SKM-1 (cell line): ENCODE measurements around the gene NTM.

Source experiments
- DNase-seq: peaks from one replicate; lab custom pipeline; 2025; ENCODE audit not compliant: unreplicated experiment; lab: John Stamatoyannopoulos, UW

Gene NTM

DNA sequence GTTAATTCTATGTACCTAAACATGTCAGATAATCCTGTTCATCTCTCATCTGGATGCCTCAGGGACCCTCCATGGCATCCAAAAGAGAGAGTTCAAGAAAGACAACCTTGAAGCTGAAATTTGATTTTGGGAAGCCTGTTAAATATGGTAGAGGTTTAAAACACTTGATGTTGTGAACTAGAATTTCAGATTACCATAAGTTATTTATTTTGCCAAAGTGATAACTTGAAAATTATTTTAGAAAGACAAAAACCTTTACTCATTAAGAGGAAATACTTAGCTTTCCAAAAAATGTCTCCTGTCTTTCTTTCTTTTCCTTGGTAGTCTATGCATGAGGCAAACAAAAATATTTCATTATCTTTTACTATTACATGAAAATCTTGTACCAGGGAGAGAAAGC, 714.0 kb downstream of the NTM start:
- no peak for DNase-seq

DNA sequence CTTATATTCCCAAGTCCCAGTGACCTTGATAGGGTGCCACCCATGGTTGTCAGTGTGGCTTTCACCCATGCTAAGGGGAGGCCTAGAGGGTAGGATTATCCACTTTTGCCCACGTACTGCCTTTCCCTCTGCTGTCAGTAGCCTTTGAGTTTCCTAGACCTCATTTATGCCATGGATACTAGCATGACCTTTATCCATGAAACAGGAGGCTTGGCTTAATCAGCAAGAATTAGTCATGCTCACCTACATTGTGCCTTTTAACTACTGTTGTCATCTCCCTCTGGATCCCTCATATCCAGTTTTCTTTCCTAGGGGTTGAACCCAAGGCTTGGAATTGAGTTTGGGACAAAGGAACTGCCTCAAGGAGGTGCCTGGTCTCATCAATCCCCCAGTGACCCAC, 716.7 kb downstream of the NTM start:
- DNase-seq, result no peak

DNA sequence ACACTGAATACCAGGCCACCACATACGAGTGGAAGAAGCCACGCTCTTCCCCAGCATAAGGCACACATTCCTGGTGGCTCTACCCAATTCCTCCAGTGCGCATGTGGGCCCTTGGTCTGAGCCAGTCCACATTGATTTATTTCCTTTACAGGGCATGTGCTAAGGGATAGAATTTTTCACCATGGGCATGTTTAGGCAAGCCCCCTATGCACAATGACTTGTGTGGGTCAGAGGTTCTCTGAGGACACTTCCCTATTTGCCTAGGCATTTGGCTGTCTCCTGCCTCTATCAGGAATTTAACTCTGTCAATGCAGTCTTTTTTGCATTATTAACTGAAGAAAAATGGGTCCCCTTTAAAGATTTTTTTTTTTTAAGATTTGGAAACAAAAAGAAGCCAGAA, 718.1 kb downstream of the NTM start:
- no peak for DNase-seq

DNA sequence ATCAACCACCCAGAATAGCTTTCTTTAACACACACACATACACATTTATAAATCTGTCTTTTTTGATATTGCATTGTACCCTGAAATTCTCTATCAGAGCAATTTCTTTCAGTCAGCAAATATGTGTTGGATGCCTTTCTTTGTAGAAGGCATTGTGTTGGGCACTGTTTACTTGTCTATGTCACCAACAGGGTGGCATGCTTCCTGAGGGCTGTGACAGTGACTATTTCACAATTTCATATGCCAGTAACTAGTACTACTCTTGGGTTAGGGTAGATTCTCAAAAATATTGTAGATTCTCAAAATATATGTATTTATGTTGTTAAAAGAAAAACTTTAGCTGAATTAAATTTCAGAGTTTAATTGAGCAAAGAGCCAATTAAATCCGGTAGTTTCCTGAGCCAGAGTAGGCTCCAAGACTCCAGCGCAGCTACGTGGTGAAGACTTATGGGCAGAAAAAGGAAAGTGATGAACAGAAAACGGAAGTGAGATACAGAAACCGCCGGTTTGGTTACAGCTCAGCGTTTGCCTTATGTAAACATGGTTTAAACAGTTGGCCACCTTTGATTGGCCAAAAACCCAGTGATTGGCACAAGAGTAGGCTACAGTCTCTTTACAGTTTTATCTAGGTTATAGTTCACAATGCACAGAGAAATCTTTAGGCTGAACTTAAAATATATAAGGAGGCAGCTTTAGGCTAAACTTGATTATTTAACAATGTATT, 723.3 kb downstream of the NTM start:
- DNase-seq, result no peak

DNA sequence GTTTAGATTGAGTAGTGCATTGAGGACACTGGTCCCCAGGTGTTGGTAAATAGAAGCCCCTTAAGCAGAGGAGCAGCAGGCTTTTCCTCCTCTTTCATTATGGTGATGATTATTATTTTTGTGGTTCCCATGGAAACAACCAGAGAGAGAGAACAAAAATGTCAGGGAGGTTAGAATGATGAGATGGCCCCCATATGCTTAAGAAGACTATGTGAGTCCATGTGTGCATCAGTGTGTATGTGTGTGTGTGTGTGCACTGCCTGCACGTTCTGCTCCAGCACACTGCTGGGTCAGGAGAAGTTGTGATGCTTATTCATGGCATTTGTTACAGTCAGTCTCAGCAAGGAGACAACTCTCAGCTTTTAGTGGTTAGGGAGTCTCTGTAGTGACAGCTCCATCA, 724.2 kb downstream of the NTM start:
- no peak for DNase-seq

DNA sequence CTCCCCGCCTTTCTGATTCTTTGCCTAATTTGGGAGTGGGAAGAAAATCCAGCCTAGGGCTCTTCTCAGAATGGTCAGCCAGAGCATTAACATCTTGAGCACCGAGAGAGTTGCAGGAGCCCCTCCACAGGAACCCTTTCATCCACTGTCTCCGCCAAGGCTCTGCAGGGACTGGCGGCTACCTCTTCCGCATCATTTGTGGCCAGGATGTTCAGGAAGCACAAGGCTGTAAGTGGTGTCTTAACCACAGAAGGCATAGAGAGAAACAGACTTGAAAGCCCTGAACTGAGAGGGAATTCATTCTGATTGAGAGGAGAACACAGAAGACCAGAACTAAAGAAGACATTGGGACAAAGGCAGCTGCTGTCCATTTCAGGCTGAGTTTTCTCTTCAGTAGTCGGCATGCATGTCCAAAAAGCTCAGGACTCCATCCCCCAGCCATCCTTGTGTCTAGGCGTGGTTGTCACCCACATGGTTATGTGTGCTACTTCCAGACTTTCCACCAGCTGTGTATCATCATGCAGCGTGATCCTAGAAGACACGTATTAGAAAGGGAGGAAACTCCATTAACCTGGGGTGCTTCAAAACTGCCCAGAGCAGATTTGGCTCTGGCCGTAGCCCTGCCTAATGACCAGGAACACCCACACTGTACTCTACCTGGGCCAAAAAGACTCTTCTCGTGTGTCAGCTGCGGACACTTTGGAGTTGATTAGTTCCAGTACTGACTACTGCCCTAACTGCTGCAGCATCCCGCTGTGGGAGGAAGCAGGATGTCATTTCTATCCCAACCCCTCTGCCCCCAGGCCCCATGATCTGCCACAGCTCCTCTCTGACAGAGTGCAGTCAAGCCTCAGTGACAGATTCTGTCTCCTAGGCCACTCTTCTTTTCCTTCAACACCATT, 725.1 kb downstream of the NTM start:
- no peak for DNase-seq

DNA sequence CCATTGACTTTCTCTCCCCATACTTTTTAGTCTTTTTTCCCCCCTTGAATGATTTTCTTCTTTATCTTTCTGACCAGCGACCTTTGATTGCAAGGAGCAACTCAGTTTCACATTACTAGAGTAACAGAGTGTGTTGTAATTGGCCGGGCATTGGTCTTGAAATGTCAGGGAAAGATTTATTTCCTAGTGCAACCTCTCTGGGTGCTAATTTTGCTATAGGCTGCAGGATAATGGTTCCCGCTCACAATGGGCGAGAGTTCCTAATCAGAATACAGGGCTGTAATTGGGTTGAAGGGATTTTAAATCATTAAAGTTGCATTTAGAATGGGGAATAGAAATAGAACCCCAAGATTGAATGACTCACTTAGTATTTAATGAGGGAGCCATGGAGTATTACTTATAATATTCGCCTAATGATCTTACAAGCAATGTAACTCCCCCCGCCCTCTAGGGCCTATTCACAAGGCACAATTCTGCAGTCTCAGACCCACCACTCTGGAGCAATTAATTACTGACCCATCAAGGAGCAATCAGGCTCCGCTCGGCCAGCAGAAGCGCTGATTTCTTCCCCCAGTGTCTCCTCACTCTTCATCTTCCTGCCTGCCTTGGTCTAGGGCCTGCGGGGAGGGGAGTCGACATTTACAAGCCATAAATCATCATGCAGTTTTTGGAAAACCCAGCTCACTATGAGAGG, 725.9 kb downstream of the NTM start:
- no peak for DNase-seq

DNA sequence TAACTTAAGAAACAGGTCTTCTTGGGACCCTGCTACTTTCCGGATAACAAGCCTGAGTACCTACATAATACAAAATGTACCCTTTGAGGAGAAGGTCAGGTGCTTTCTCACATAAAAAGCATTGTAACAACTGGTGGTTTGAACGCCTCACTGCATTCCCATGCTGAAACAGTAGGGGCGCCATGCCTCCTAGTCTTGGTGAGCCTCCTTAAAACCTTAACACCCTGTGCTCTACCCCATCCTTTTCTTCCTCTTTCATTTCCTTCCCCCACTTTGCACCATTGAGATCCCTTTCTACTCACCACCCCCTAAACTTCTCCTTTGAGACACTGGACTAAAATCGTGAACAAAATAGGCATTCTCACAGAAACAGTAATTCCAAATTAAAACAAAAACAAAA, 729.3 kb downstream of the NTM start:
- DNase-seq, result peak; percentile 43

DNA sequence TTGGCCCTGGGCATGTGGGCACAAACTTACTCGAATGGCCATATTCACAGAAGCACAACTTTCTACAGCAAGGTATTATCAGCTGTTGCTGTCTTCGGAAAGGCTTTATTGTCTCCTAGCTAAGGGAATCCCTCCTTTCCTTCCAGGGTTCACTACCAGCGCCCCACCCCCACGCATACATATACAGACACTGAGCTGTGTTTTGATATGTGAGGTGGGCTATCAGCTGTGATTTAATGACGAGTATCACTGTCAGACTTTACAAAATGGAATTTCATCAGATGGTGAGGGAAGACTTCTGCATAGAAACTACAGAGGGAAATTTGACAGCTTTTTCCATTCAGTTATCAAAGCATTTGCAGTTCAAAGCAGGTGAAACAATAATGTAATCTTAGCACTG, 730.2 kb downstream of the NTM start:
- DNase-seq, result no peak

DNA sequence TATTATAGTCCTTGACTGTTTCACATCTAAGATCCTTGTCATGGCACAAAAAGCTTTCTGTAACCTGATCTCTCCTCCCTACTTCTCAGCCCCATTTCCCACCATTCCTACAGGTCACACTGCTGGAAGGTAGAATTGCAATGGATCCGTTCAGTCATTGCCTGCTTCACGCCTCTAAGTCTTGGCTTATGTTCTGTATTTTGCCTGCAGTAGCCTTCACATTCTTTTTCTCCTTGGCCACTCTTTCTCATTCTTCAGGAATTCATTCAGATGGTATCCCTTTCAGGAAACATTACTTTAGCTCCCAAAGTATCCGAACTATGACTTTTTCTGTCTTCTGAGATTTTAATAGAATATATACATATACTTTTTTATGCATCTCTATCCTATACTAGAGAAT, 731.5 kb downstream of the NTM start:
- DNase-seq, result no peak

DNA sequence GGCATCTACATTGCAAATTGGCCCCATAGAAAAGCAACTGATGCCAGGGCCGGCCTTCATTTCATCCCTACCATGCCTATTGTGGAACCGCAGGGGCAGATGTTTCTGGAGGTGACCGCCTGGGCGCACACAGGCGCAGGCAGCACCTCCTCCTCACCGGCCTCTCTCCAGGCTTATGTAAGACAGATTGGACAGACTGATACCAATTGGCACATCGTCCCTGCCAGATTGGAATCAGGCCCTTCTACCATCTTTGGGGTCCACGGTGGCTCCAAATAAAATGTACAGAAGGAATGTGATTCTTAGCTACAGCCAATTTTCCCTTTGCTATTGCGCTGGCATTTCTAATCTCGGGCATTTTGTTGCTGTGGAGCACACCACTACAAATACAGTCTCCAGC, 732.6 kb downstream of the NTM start:
- DNase-seq, result no peak

DNA sequence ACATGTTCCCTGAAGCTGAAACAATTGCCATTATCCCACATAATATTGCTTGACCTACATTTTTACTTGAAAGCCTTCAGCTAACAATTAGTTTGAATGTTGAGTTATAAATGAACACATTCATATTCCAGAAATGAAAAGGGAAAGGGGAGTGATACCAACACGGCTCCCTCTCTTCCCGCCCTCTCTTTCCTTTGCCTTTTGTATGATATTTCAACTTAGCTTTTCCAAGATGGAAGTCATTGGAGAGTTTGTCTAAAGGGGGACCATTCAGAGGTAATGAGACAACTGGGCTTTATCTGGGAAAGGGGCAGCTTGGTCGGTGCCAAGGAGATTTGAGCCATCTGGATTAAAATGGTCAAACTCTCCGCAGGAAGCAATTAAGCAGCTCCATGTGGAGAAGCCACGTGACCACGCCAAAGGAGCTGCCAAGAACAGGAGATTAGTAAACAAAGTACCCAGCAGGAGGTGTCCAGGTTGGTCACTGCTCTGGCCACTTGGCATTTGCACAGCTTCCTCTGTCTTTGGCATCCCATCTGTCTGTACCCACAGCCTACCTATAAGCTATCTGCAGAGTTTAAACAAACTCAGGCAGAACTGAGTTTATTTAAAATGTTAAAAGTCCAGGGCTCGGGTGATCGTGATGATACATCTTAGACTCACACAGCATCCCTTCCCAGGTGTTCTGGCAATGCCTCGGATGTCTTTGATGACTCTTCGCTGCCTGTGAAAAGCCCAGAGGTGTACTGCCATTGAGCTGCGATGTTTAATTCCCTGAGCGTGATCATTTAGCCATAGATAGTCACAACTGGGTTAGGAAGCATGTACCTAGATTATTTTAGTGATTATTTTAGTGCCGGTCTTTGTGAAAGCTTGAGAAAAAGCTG, 735.9 kb downstream of the NTM start:
- DNase-seq, result no peak

DNA sequence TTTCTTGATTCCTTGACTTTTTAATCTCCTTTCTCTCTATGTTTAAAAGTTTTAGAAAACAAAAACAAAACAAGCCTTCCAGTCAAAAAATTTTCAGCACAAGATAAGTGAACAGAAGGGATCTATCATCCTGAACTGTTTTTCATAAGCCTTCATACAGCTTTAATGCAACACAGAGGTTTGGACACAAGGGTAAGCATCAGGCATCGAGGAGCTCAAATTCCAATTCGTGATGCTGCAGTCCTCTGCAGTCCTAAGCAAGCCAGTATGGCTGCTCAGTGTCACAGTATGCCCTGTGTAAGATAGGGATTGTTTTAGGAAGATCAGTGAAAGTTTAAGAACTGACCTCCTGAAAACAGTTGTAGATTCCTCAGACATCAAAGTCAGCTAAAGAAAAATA, 740.9 kb downstream of the NTM start:
- DNase-seq, result no peak

DNA sequence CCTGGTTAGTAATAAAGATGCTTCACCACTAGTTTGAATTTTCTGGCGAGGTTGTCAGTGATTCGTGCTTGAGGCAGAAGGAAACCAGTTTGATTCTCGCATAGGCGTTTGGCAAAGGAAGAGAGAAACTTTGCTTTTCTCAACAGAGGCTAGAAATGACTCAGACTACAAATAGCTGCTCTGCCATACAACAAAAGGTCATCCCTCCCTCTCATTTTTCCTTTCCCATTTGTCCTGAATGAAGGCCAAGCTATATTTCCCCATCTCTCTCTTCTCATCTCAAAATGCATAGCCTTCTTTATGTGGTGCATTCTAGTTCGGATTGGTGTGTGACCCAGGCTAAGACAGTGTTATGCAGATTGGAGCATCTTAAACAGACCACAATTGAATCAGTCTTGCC, 741.4 kb downstream of the NTM start:
- DNase-seq, result no peak

DNA sequence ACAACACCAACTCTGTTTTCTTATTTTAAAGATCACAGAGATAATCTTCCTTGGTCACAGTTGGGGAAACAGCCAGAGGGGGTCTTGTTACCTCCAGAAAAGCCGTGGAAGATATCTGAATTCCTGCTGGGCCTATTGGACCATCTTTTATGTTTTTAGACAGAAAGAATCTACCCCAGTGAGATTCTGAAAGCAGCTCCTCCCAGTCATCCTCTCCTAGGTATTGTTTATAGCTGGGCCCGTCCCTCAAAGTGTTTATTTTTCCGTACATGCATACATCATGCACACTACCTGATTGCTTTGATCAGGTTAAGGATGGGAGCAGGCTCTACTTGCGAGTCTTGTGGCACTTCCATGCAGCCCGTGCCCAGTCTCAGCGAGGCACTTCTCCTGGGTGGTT, 742.4 kb downstream of the NTM start:
- DNase-seq, result no peak

DNA sequence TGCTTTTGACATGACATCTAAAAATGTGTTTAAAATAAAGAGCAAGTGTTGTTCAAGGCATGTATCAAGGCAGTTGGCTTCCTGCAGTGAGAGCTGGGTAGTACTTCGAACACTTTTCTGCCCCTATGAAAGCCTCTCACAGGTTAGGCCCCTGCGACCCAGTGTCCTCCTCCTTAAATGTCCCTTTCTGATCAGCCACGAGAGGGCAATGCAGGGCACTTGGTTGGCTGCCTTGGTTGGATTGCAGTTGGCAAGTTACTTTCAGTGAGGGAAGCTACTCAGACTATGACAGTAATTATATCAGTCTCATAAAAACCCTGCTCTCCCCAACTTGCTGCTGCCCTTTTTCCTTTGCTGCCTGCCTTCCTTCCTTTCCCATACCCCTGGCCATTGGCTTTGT, 743.8 kb downstream of the NTM start:
- DNase-seq, result no peak

DNA sequence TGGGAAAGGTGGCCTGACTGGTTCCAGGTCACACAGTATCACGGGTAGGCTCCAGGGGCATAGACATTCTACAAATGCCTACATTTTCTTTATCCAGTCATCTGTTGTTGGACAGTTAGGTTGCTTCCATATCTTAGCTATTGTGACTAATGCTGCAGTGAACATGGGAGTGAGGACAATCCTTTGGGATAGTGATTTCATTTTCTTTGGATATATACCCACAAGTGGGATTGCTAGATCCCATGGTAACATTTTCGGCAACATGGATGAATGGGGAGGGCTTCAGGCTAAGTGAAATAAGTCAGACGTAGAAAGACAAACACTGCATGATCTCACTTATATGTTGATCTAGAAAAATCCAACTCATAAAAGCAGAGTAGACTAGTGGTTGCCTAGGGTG, 744.3 kb downstream of the NTM start:
- no peak for DNase-seq

DNA sequence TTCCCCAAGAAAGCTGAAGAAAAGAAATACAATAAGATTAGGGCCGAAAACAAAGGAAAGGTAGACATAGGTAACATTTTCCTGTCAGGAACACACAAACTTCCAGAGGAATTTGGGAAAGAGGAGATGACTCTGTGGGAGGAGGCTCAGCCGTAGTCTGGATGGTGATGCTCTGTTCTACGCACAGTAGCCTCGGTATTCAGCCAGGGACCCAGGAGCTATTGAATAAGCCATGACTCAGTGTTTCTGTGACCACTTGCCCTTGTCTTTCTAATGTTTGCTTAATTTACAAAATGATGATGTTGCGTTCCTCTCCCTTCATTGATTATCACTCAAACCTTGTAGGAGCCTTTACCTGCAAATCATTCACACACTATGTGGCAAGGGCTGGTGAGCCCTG, 745.0 kb downstream of the NTM start:
- no peak for DNase-seq

DNA sequence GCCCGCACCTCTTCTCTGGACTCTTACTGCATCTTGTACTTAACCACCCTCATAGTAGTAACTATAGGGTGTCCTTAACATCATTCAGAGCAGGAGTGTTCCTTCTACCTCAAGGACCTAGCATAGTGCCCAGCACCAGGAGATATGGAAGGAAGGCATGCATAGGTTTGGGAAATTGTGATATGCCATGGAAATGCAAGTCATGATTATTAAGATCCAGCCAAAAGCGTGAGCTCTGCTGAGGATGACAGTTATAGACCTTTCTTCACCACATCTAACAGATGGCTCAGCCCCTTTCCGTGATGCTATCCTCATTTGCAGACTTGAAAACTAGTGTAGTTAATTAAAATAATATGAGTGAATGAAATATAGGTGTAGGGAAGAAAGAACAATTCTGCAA, 746.1 kb downstream of the NTM start:
- no peak for DNase-seq

DNA sequence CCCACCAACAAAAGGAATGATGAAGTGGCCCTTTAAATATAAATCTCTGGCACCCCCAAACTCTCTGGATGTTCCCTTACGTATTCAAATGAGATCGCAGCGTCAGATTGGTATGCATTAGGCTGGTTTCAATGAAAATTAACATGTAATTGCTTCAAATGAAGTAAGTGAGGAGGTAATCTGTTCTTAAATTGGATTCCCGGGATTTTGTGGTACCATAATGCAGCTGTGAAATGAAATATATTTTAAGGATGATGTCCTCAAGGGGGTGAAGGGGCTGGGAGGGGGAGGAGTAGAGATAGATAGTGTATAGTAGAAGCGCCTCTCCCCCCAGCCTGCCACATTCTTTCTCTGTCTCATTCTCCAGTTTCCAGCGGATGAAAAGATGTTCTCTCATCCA, 748.2 kb downstream of the NTM start:
- DNase-seq, result no peak

DNA sequence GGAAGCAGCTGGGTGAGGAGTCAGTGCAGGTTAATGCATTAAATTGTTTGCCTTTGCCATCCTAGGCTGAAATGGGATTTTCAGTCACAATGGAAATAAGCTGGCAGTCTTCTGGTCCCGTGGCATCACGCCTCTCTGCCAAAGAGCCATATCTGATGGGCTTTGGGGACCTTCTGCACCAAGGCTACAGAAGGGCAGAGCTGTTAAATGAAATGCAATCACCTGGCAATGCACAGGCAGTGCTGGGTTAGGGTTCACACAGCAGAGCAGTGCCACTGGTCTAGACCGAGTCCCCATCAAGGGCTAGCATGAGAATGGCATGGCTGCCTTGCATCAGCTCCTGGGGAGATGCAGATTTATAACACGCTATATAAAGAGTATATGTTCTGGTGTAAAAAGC, 749.2 kb downstream of the NTM start:
- no peak for DNase-seq
